ENCODE data around the gene CDK5R2. TPM values are rescaled to one million over a fixed set of nuclear protein-coding genes. Genes with fewer than 3 reads are reported as not detected.

CDK5R2 gene
- total RNA-seq, 1 donor from 2014 or later: 5.1 TPM

GRCh38 chr2:218990612-218991011, 31.1 kb downstream of the CDK5R2 start:
- Mint-ChIP-seq H3K4me3 (ENCODE audit: low read depth) (no peak overlapping the region), H3K27ac (no peak overlapping the region), H3K4me1 (ENCODE audit: low read depth) (peaks cover 1% of the 10 kb centered on the region), H3K27me3 (peaks cover 92% of the 10 kb centered on the region), H3K9me3 (ENCODE audit: low read depth) (no peaks in the 10 kb centered on the region), H3K36me3 (ENCODE audit: insufficient read depth) (no peaks in the 10 kb centered on the region)
- no peak for TF ChIP-seq CTCF (IDR thresholded peaks at IDR 0.05; ENCODE audit: unreplicated experiment)
- no peak for DNase-seq (ENCODE audit: low spot score, unreplicated experiment)

- Mint-ChIP-seq H3K36me3 (ENCODE audit: insufficient read depth) (no peaks in the 10 kb centered on the region), H3K27me3 (peaks cover 91% of the 10 kb centered on the region), H3K27ac (peak overlapping the region; percentile 26), H3K9me3 (ENCODE audit: low read depth) (no peaks in the 10 kb centered on the region), H3K4me3 (ENCODE audit: low read depth) (no peak overlapping the region), H3K4me1 (ENCODE audit: low read depth) (peaks cover 4% of the 10 kb centered on the region)
- no peak for DNase-seq (ENCODE audit: low spot score, unreplicated experiment)
- no peak for TF ChIP-seq CTCF (IDR thresholded peaks at IDR 0.05; ENCODE audit: unreplicated experiment)
Measured at GRCh38 chr2:218991674-218992168, 32.3 kb downstream of the CDK5R2 start.

GRCh38 chr2:218992196-218992595, 32.7 kb downstream of the CDK5R2 start:
- Mint-ChIP-seq H3K27ac (no peak overlapping the region), H3K9me3 (ENCODE audit: low read depth) (no peaks in the 10 kb centered on the region), H3K36me3 (ENCODE audit: insufficient read depth) (no peaks in the 10 kb centered on the region), H3K4me3 (ENCODE audit: low read depth) (no peak overlapping the region), H3K4me1 (ENCODE audit: low read depth) (peaks cover 5% of the 10 kb centered on the region), H3K27me3 (peaks cover 89% of the 10 kb centered on the region)
- TF ChIP-seq CTCF (IDR thresholded peaks at IDR 0.05; ENCODE audit: unreplicated experiment): no peak
- no peak for DNase-seq (ENCODE audit: low spot score, unreplicated experiment)

- no peak for DNase-seq (ENCODE audit: low spot score, unreplicated experiment)
- Mint-ChIP-seq H3K36me3 (ENCODE audit: insufficient read depth) (no peaks in the 10 kb centered on the region), H3K4me1 (ENCODE audit: low read depth) (peaks cover 5% of the 10 kb centered on the region), H3K4me3 (ENCODE audit: low read depth) (peak overlapping the region; percentile 21), H3K27ac (no peak overlapping the region), H3K27me3 (peaks cover 87% of the 10 kb centered on the region), H3K9me3 (ENCODE audit: low read depth) (no peaks in the 10 kb centered on the region)
- TF ChIP-seq CTCF (IDR thresholded peaks at IDR 0.05; ENCODE audit: unreplicated experiment): no peak
Measured at GRCh38 chr2:218992703-218993344, 33.4 kb downstream of the CDK5R2 start.

GRCh38 chr2:218993345-218994315, 34.2 kb downstream of the CDK5R2 start, which contains the start of gene CRYBA2:
Gene CRYBA2 (minus strand): TSS chr2:218993422. CDS start chr2:218993176, 246 bp downstream.
- Mint-ChIP-seq H3K27ac (peak within 1 kb of the TSS; percentile 41), H3K9me3 (ENCODE audit: low read depth) (no peaks in the 10 kb centered on the region), H3K27me3 (peaks cover 87% of the 10 kb centered on the region), H3K36me3 (ENCODE audit: insufficient read depth) (no peaks in the 10 kb centered on the region), H3K4me3 (ENCODE audit: low read depth) (peak within 1 kb of the TSS; percentile 35), H3K4me1 (ENCODE audit: low read depth) (peaks cover 8% of the 10 kb centered on the region)
- DNase-seq (ENCODE audit: low spot score, unreplicated experiment): no peak
- TF ChIP-seq CTCF (IDR thresholded peaks at IDR 0.05; ENCODE audit: unreplicated experiment): peak; percentile 20
